Astrocyte (in vitro differentiated cells and primary cell): ENCODE measurements around the gene SGMS2. TPM values are rescaled to one million over a fixed set of nuclear protein-coding genes. Genes with fewer than 3 reads are reported as not detected.

Experiments
- DNase-seq: peaks from one replicate; pipeline ENCODE4 v3.0.0-alpha.2; 2010; ENCODE audit warnings: low read depth
- FAIRE-seq: peaks from 2 replicates; lab custom pipeline; 2011; peaks lifted over from hg19 to GRCh38; lab: Jason Lieb, UNC
- H2AFZ ChIP-seq: 2 replicates; pipeline ENCODE4 v1.6.0; 2012; ENCODE audit warnings: low read depth, low read length, inconsistent platforms
- H3K27ac ChIP-seq: 2 replicates; pipeline ENCODE4 v1.5.1; 2011; ENCODE audit warnings: low read depth, low read length, inconsistent platforms
- H3K27me3 ChIP-seq: 2 replicates; pipeline ENCODE4 v1.6.0; 2011; ENCODE audit warnings: low read length, inconsistent platforms; ENCODE audit not compliant: insufficient read depth
- H3K36me3 ChIP-seq: 2 replicates; pipeline ENCODE4 v1.5.1; 2011; ENCODE audit warnings: low read length, inconsistent platforms; ENCODE audit not compliant: insufficient read depth
- H3K4me1 ChIP-seq: 2 replicates; pipeline ENCODE4 v1.5.1; 2011; ENCODE audit warnings: low read length, inconsistent platforms; ENCODE audit not compliant: insufficient read depth
- H3K4me2 ChIP-seq: 2 replicates; pipeline ENCODE4 v1.6.0; 2012; ENCODE audit warnings: low read length, inconsistent platforms
- H3K4me3 ChIP-seq: 2 replicates; pipeline ENCODE4 v1.5.1; 2011; ENCODE audit warnings: low read depth, mild to moderate bottlenecking, low read length, inconsistent platforms; ENCODE audit not compliant: insufficient read depth
- H3K79me2 ChIP-seq: 2 replicates; pipeline ENCODE4 v1.6.0; 2012; ENCODE audit warnings: mild to moderate bottlenecking, low read length, inconsistent platforms; ENCODE audit not compliant: insufficient read depth
- H3K9ac ChIP-seq: 2 replicates; pipeline ENCODE4 v1.6.0; 2012; ENCODE audit warnings: mild to moderate bottlenecking, low read length, inconsistent platforms
- H3K9me3 ChIP-seq: 2 replicates; pipeline ENCODE4 v1.5.1; 2012; ENCODE audit warnings: low read depth, mild to moderate bottlenecking, low read length, inconsistent platforms; ENCODE audit not compliant: insufficient read depth
- H4K20me1 ChIP-seq: 2 replicates; pipeline ENCODE4 v1.6.0; 2012; ENCODE audit warnings: low read length, inconsistent platforms; ENCODE audit not compliant: insufficient read depth
- H3K27ac Mint-ChIP-seq: one replicate; pipeline ENCODE4 v1.8.0; 2021; ENCODE audit warnings: mild to moderate bottlenecking, mixed read lengths; ENCODE audit not compliant: unreplicated experiment
- H3K27me3 Mint-ChIP-seq: one replicate; pipeline ENCODE4 v1.8.0; 2021; ENCODE audit warnings: low read depth, mixed read lengths; ENCODE audit not compliant: unreplicated experiment
- H3K36me3 Mint-ChIP-seq: one replicate; pipeline ENCODE4 v1.8.0; 2021; ENCODE audit warnings: low read depth, mixed read lengths; ENCODE audit not compliant: unreplicated experiment
- H3K4me1 Mint-ChIP-seq: one replicate; pipeline ENCODE4 v1.8.0; 2021; ENCODE audit warnings: low read depth, mixed read lengths; ENCODE audit not compliant: unreplicated experiment
- H3K4me3 Mint-ChIP-seq: one replicate; pipeline ENCODE4 v1.8.0; 2021; ENCODE audit warnings: mild to moderate bottlenecking, moderate library complexity, mixed read lengths; ENCODE audit not compliant: unreplicated experiment
- H3K9me3 Mint-ChIP-seq: one replicate; pipeline ENCODE4 v1.8.0; 2021; ENCODE audit warnings: mild to moderate bottlenecking, mixed read lengths; ENCODE audit not compliant: unreplicated experiment
- EZH2 ChIP-seq: IDR thresholded peaks from 2 replicates; pipeline ENCODE4 v1.6.1; 2012; ENCODE audit warnings: mild to moderate bottlenecking, low read length, inconsistent platforms; ENCODE audit not compliant: insufficient read depth
- total RNA-seq: library from RNA; stranded (reverse); gene quantifications from 2 replicates; pipeline ENCODE4 v1.2.1, GENCODE V29; 2021
- TF ChIP-seq, protein P1 (sequence below): IDR thresholded peaks from 2 replicates; pipeline ENCODE4 v1.5.1; 2011; ENCODE audit warnings: low read depth, mild to moderate bottlenecking, inconsistent platforms, low read length, moderate library complexity; ENCODE audit not compliant: insufficient read depth

Gene SGMS2
- total RNA-seq, 1 donor from 2014 or later = 48.1 TPM

GRCh38 chr4:107855723-107856122 is 31.0 kb downstream of the SGMS2 start:
- no peak overlapping the region for H3K4me3 Mint-ChIP-seq
- no peak overlapping the region for H3K27ac Mint-ChIP-seq
- peaks cover 8% of the 10 kb centered on the region for H3K36me3 Mint-ChIP-seq
- Histone ChIP-seq H2AFZ (no peak overlapping the region), H4K20me1 (peaks cover 4% of the 10 kb centered on the region), H3K4me1 (no peaks in the 10 kb centered on the region), H3K36me3 (peaks cover 3% of the 10 kb centered on the region), H3K9ac (no peak overlapping the region), H3K4me3 (no peak overlapping the region), H3K79me2 (peaks cover 15% of the 10 kb centered on the region), H3K4me2 (no peak overlapping the region), H3K9me3 (no peaks in the 10 kb centered on the region), H3K27me3 (no peaks in the 10 kb centered on the region), H3K27ac (no peak overlapping the region)
- DNase-seq (no peak), FAIRE-seq (no peak)
- H3K4me1 Mint-ChIP-seq = peaks cover 22% of the 10 kb centered on the region
- H3K27me3 Mint-ChIP-seq = no peaks in the 10 kb centered on the region
- TF ChIP-seq, protein P1, sequence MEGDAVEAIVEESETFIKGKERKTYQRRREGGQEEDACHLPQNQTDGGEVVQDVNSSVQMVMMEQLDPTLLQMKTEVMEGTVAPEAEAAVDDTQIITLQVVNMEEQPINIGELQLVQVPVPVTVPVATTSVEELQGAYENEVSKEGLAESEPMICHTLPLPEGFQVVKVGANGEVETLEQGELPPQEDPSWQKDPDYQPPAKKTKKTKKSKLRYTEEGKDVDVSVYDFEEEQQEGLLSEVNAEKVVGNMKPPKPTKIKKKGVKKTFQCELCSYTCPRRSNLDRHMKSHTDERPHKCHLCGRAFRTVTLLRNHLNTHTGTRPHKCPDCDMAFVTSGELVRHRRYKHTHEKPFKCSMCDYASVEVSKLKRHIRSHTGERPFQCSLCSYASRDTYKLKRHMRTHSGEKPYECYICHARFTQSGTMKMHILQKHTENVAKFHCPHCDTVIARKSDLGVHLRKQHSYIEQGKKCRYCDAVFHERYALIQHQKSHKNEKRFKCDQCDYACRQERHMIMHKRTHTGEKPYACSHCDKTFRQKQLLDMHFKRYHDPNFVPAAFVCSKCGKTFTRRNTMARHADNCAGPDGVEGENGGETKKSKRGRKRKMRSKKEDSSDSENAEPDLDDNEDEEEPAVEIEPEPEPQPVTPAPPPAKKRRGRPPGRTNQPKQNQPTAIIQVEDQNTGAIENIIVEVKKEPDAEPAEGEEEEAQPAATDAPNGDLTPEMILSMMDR = no peak
- TF ChIP-seq EZH2 = no peak
- peaks cover 3% of the 10 kb centered on the region for H3K9me3 Mint-ChIP-seq

GRCh38 chr4:107856901-107857300 is 32.2 kb downstream of the SGMS2 start:
- Histone ChIP-seq H3K27ac (no peak overlapping the region), H3K4me2 (no peak overlapping the region), H3K9me3 (no peaks in the 10 kb centered on the region), H4K20me1 (peaks cover 4% of the 10 kb centered on the region), H2AFZ (no peak overlapping the region), H3K9ac (no peak overlapping the region), H3K36me3 (peaks cover 3% of the 10 kb centered on the region), H3K79me2 (peaks cover 15% of the 10 kb centered on the region), H3K27me3 (no peaks in the 10 kb centered on the region), H3K4me3 (no peak overlapping the region), H3K4me1 (no peaks in the 10 kb centered on the region)
- peaks cover 8% of the 10 kb centered on the region for H3K36me3 Mint-ChIP-seq
- no peak overlapping the region for H3K4me3 Mint-ChIP-seq
- FAIRE-seq = no peak
- no peaks in the 10 kb centered on the region for H3K27me3 Mint-ChIP-seq
- H3K4me1 Mint-ChIP-seq = peaks cover 22% of the 10 kb centered on the region
- TF ChIP-seq EZH2 = no peak
- TF ChIP-seq, protein P1 = no peak
- no peak overlapping the region for H3K27ac Mint-ChIP-seq
- DNase-seq = no peak
- peaks cover 3% of the 10 kb centered on the region for H3K9me3 Mint-ChIP-seq

- no peak for FAIRE-seq
- H3K36me3 Mint-ChIP-seq = peaks cover 8% of the 10 kb centered on the region
- TF ChIP-seq EZH2 = no peak
- TF ChIP-seq, protein P1 = no peak
Observed at GRCh38 chr4:107857741-107858140, 33.0 kb downstream of the SGMS2 start.

More at GRCh38 chr4:107857741-107858140, 33.0 kb downstream of the SGMS2 start:
- peak overlapping the region; percentile 82 for H3K27ac Mint-ChIP-seq
- H3K27me3 Mint-ChIP-seq = no peaks in the 10 kb centered on the region
- no peaks in the 10 kb centered on the region for H3K27me3 ChIP-seq
- no peak overlapping the region for H3K4me3 ChIP-seq
- peaks cover 3% of the 10 kb centered on the region for H3K36me3 ChIP-seq
- no peak overlapping the region for H3K4me2 ChIP-seq
- peaks cover 3% of the 10 kb centered on the region for H3K9me3 Mint-ChIP-seq
- no peak overlapping the region for H2AFZ ChIP-seq
- DNase-seq = no peak
- peaks cover 3% of the 10 kb centered on the region for H3K4me1 ChIP-seq
- H3K79me2 ChIP-seq = peaks cover 15% of the 10 kb centered on the region
- peaks cover 25% of the 10 kb centered on the region for H3K4me1 Mint-ChIP-seq
- no peak overlapping the region for H3K27ac ChIP-seq
- H3K9ac ChIP-seq = no peak overlapping the region
- H3K4me3 Mint-ChIP-seq = no peak overlapping the region
- H4K20me1 ChIP-seq = peaks cover 4% of the 10 kb centered on the region
- H3K9me3 ChIP-seq = no peaks in the 10 kb centered on the region
